CD14-positive monocyte (primary cell): Measurements from ENCODE around the gene SLC35F1. TPM values are rescaled to one million over a fixed set of nuclear protein-coding genes. Genes with fewer than 3 reads are reported as not detected.

Experiments used
- DNase-seq, 3 donors: peaks; one replicate each; pipeline ENCODE4 v3.0.0-alpha.2; 2011 to 2022
- H2AFZ ChIP-seq: 2 replicates; pipeline ENCODE4 v1.6.0; 2012; ENCODE audit warnings: mild to moderate bottlenecking, low read depth, low read length, inconsistent platforms; ENCODE audit not compliant: insufficient read depth, poor library complexity, severe bottlenecking
- H3K27ac ChIP-seq, 2 donors: 1 replicate in 1 of 2; 2 replicates in 1 of 2; pipeline ENCODE4 v1.5.1; 2012 to 2013; ENCODE audit warnings: low read length in 2 of 2, control low read depth in 1 of 2, inconsistent platforms in 1 of 2, low read depth in 1 of 2, mild to moderate bottlenecking in 1 of 2
- H3K27me3 ChIP-seq, 2 donors: one replicate each; pipeline versions ENCODE4 v1.6.0 to v1.6.1; 2011 to 2013; ENCODE audit warnings: low read length in 2 of 2; ENCODE audit not compliant: control insufficient read depth in 2 of 2, insufficient read depth in 2 of 2
- H3K36me3 ChIP-seq, 2 donors: replicated peaks in 1 of 2; 1 replicate in 1 of 2; 2 replicates in 1 of 2; pipeline versions ENCODE4 v1.5.1 to v1.6.1; 2012 to 2013; ENCODE audit warnings: low read length in 2 of 2, control low read depth in 1 of 2, inconsistent platforms in 1 of 2, mild to moderate bottlenecking in 1 of 2; ENCODE audit not compliant: insufficient read depth in 2 of 2, control insufficient read depth in 1 of 2
- H3K4me1 ChIP-seq, 2 donors: 1 replicate in 1 of 2; 2 replicates in 1 of 2; pipeline versions ENCODE4 v1.5.1 to v1.6.1; 2012 to 2013; ENCODE audit warnings: low read length in 2 of 2, control low read depth in 1 of 2, inconsistent platforms in 1 of 2, mild to moderate bottlenecking in 1 of 2, moderate library complexity in 1 of 2; ENCODE audit not compliant: insufficient read depth in 2 of 2, control insufficient read depth in 1 of 2
- H3K4me2 ChIP-seq: replicated peaks from 2 replicates; pipeline ENCODE3; 2012; ENCODE audit warnings: low read length, moderate library complexity, mild to moderate bottlenecking; ENCODE audit not compliant: poor library complexity, severe bottlenecking; ENCODE audit errors: extremely low read depth
- H3K4me3 ChIP-seq, 3 experiments: fragments of 200-600 bp in 1 of 3; sonication (generic) in 1 of 3; replicated peaks in 1 of 3; 1 replicate in 2 of 3; 2 replicates in 1 of 3; pipeline ENCODE4 v1.5.1; 2011 to 2013; ENCODE audit warnings: low read length in 3 of 3, mild to moderate bottlenecking in 3 of 3, control low read depth in 2 of 3, low read depth in 2 of 3, inconsistent platforms in 1 of 3, moderate library complexity in 1 of 3
- H3K79me2 ChIP-seq: 2 replicates; pipeline ENCODE4 v1.6.0; 2012; ENCODE audit warnings: mild to moderate bottlenecking, control low read depth, inconsistent platforms, low read length, moderate library complexity; ENCODE audit not compliant: insufficient read depth
- H3K9ac ChIP-seq: 2 replicates; pipeline ENCODE4 v1.6.0; 2017; ENCODE audit warnings: low read length, mild to moderate bottlenecking; ENCODE audit not compliant: insufficient read depth, poor library complexity, severe bottlenecking
- H3K9me3 ChIP-seq, 2 donors: replicated peaks in 1 of 2; 1 replicate in 1 of 2; 2 replicates in 1 of 2; pipeline versions ENCODE4 v1.5.1 to v1.6.1; 2012 to 2013; ENCODE audit warnings: low read length in 2 of 2, control low read depth in 1 of 2; ENCODE audit not compliant: control insufficient read depth in 1 of 2, insufficient read depth in 1 of 2
- H4K20me1 ChIP-seq: 2 replicates; pipeline ENCODE4 v1.6.0; 2012; ENCODE audit warnings: mild to moderate bottlenecking, low read length, control low read depth, moderate library complexity; ENCODE audit not compliant: insufficient read depth
- H3K27ac Mint-ChIP-seq, 7 donors: one replicate each; pipeline ENCODE4 v1.8.0; 2020; ENCODE audit warnings: mild to moderate bottlenecking in 7 of 7, mixed read lengths in 7 of 7, moderate library complexity in 6 of 7, inconsistent platforms in 2 of 7
- H3K27me3 Mint-ChIP-seq, 3 donors: one replicate each; pipeline ENCODE4 v1.8.0; 2021 to 2022; ENCODE audit warnings: low read depth in 3 of 3, mild to moderate bottlenecking in 3 of 3, mixed read lengths in 3 of 3, moderate library complexity in 3 of 3, inconsistent platforms in 1 of 3
- H3K36me3 Mint-ChIP-seq, 2 donors: one replicate each; pipeline ENCODE4 v1.8.0; 2020; ENCODE audit warnings: mixed read lengths in 2 of 2, inconsistent platforms in 1 of 2, mild to moderate bottlenecking in 1 of 2
- H3K4me1 Mint-ChIP-seq: one replicate; pipeline ENCODE4 v1.8.0; 2020; ENCODE audit warnings: mild to moderate bottlenecking, mixed read lengths
- H3K4me3 Mint-ChIP-seq, 2 donors: one replicate each; pipeline ENCODE4 v1.8.0; 2020; ENCODE audit warnings: mild to moderate bottlenecking in 2 of 2, mixed read lengths in 2 of 2, moderate library complexity in 1 of 2
- H3K9me3 Mint-ChIP-seq, 7 donors: one replicate each; pipeline ENCODE4 v1.8.0; 2020 to 2022; ENCODE audit warnings: mixed read lengths in 7 of 7, mild to moderate bottlenecking in 6 of 7, moderate library complexity in 6 of 7, inconsistent platforms in 2 of 7
- CTCF ChIP-seq: fragments of 200-600 bp; IDR thresholded peaks from one replicate; pipeline ENCODE4 v1.8.0; 2022; ENCODE audit warnings: antibody characterized with exemption, mild to moderate bottlenecking
- WGBS: methylation state at CpG from one replicate; pipeline ENCODE4 v1.1.5; 2013; ENCODE audit warnings: missing lambda C conversion rate; ENCODE audit not compliant: insufficient coverage; 5-methylcytosine and 5-hydroxymethylcytosine counted together
- intact Hi-C, 2 donors: fragments of 100-400 bp; cut with micrococcal nuclease; formaldehyde crosslinking; loops; one replicate each; pipeline versions ENCODE4 v1.15.0 to v1.15.1; 2023
- polyA plus RNA-seq, 3 donors: library from polyadenylated mRNA; depleted of rRNA in 1 of 3; unstranded in 2 of 3; stranded (reverse) in 1 of 3; fragments of 300-500 nt in 2 of 3; fragments of >200 nt in 1 of 3; fragmentation: Illumina TruSeq in 2 of 3; gene quantifications; 1 replicate in 2 of 3; 2 replicates in 1 of 3; pipeline ENCODE4 v1.2.3, GENCODE V29; 2012 to 2021

SLC35F1 gene
- polyA plus RNA-seq, 3 donors: not detected

DNA sequence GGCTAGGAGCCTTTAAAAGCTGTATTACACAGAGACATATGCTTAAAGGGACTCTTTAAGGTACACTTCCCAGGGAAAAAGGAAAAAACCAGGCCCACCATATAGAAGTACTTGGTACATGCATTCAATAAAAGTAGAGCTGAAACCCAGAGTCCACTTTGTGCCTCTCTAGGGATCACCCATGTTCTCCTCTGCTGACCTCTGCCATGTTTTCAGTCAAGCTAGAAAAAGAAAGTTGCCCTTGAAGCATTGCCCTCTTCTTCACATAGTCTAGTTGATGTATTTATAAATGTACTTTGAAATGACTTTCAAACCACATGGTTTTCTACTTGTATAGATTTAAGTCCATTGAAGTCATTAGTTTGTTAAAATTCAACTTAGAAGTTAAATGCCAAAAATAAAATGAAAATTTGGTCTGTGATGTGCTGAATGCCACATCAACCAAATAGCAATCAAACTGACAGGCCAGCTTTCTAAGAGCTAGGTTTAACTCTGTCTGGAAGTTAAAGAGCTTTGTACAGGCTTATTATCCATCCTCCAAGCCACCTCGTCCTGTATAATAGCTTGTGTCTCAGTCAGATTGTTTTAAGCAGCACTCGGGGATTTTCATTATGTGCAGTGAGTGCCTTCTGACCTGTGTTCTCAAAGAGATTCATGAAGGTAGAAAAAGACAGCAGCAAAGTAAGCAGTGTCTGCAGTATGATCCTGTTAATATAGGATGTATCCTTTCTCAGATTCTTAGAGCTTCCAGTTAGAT, 402.5 kb downstream of the SLC35F1 start:
- Histone ChIP-seq H3K9ac (no peak overlapping the region), H4K20me1 (no peaks in the 10 kb centered on the region), H3K4me3 (no peak overlapping the region), H3K27me3 (no peaks in the 10 kb centered on the region), H3K27ac (no peak overlapping the region), H2AFZ (no peak overlapping the region), H3K79me2 (no peaks in the 10 kb centered on the region), H3K9me3 (no peaks in the 10 kb centered on the region), H3K4me1 (no peaks in the 10 kb centered on the region), H3K36me3 (no peaks in the 10 kb centered on the region), H3K4me2 (no peak overlapping the region)
- H3K9me3 Mint-ChIP-seq: peaks cover 0 to 2% (median 0%) of the 10 kb centered on the region in 7 donors
- intact Hi-C loops: no loop called here
- H3K4me1 Mint-ChIP-seq: no peaks in the 10 kb centered on the region
- H3K27ac Mint-ChIP-seq: no peak overlapping the region
- H3K36me3 Mint-ChIP-seq: no peaks in the 10 kb centered on the region
- 100% methylated on average over 1 of the region's 2 CpGs for WGBS
- H3K4me3 Mint-ChIP-seq: no peak overlapping the region
- peaks cover 0 to 3% (median 2%) of the 10 kb centered on the region in 3 donors for H3K27me3 Mint-ChIP-seq
- no peak for TF ChIP-seq CTCF
- no peak for DNase-seq

DNA sequence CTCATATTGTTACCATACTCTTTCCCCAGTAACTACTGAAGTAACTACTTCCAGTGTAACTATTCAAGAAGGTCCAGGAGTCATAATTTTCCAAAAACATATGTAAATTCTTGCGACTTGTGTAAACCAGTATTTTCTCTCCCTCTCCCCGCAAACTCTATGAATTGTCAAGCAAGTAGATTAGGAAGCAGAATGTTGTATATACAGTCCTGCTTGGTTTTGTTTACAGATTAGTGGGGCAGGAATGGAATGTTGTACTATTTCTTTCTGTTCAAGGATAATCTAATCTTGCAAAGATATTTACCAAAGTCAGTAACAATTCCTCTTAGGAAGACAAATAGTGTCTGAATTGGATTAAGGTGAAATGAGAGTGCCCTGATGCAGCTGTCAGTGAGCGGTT, 406.1 kb downstream of the SLC35F1 start:
- no peak overlapping the region for H3K27ac Mint-ChIP-seq
- no CpG with 5 or more reads among the region's 3 CpGs for WGBS
- TF ChIP-seq CTCF: no peak
- Histone ChIP-seq H3K36me3 (no peaks in the 10 kb centered on the region), H3K27ac (no peak overlapping the region), H3K4me3 (no peak overlapping the region), H3K27me3 (no peaks in the 10 kb centered on the region), H2AFZ (no peak overlapping the region), H3K4me1 (no peaks in the 10 kb centered on the region), H3K4me2 (no peak overlapping the region), H3K9me3 (no peaks in the 10 kb centered on the region), H3K79me2 (no peaks in the 10 kb centered on the region), H4K20me1 (no peaks in the 10 kb centered on the region), H3K9ac (no peak overlapping the region)
- H3K4me1 Mint-ChIP-seq: no peaks in the 10 kb centered on the region
- intact Hi-C loops: no loop called here
- H3K4me3 Mint-ChIP-seq: no peak overlapping the region
- no peak for DNase-seq
- peaks cover 0 to 2% (median 2%) of the 10 kb centered on the region in 3 donors for H3K27me3 Mint-ChIP-seq
- H3K9me3 Mint-ChIP-seq: peaks cover 0 to 4% (median 0%) of the 10 kb centered on the region in 7 donors
- no peaks in the 10 kb centered on the region for H3K36me3 Mint-ChIP-seq
